Measurements from ENCODE around the gene ZMYM4.

The ZMYM4 gene

DNA sequence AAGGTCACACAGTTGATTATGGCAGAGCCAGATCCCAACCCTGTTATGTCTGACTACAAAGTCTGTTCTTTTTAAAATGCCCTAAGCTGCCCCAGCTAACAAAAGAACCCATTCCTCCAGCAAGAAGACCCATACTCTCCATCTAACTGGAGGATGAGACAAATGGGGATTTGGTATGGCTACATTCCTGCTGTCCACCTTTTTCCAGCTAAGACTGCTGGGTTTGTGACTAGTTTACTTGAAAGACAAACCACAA is 175.9 kb downstream of the ZMYM4 start:
- TF ChIP-seq ZFX (IDR thresholded peaks at IDR 0.05; ENCODE audit: borderline replicate concordance): no peak
- TF ChIP-seq, protein P1, sequence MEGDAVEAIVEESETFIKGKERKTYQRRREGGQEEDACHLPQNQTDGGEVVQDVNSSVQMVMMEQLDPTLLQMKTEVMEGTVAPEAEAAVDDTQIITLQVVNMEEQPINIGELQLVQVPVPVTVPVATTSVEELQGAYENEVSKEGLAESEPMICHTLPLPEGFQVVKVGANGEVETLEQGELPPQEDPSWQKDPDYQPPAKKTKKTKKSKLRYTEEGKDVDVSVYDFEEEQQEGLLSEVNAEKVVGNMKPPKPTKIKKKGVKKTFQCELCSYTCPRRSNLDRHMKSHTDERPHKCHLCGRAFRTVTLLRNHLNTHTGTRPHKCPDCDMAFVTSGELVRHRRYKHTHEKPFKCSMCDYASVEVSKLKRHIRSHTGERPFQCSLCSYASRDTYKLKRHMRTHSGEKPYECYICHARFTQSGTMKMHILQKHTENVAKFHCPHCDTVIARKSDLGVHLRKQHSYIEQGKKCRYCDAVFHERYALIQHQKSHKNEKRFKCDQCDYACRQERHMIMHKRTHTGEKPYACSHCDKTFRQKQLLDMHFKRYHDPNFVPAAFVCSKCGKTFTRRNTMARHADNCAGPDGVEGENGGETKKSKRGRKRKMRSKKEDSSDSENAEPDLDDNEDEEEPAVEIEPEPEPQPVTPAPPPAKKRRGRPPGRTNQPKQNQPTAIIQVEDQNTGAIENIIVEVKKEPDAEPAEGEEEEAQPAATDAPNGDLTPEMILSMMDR (IDR thresholded peaks at IDR 0.05): no peak
- H3K27ac ChIP-seq: no peak overlapping the region

DNA sequence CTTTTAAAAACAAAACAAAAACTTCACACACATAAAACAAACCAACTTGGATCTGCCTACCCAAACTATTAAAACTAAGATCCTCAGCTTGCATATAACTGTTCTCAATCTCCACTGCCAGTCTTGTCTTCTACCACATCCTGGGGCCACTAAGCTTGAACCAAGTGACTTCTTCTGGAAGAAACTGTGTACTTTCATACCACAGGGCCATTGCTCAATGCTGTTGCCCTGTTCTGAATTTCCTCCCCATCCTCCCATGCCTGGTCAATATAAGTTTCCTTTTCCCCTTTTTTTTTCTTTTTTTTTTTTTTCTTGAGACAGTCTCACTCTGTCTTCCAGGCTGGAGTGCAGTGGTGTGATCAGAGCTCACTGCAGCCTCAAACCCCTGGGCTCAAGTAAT is 178.8 kb downstream of the ZMYM4 start:
- H3K27ac ChIP-seq: no peak overlapping the region
- TF ChIP-seq, protein P1 (IDR thresholded peaks at IDR 0.05): no peak
- TF ChIP-seq ZFX (IDR thresholded peaks at IDR 0.05; ENCODE audit: borderline replicate concordance): no peak

DNA sequence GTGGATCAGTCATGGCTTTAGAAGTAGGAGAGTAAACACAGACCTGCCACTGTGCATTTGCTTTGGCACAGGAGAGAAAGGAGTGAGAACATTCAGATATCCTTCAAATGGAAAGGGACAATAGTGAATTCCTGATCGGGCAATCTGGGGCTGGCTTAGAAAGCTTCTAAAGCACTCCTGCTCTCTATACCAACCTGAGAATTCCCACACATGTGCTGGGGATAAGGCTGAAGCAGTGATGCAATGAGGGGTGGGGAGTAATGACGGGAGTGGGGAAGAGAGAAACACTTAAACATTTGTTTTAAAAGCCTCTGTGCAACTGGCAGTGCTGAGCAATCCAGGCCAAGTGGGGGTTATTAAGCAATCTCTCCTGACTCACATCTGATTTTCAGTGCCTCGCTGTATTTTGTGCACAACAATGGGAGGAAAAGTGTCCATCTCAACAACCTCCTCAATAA is 179.9 kb downstream of the ZMYM4 start:
- TF ChIP-seq ZFX (IDR thresholded peaks at IDR 0.05; ENCODE audit: borderline replicate concordance): no peak
- TF ChIP-seq, protein P1 (IDR thresholded peaks at IDR 0.05): no peak

GRCh38 chr1:35449334-35450008 is 181.0 kb downstream of the ZMYM4 start:
- TF ChIP-seq, protein P1 (IDR thresholded peaks at IDR 0.05): no peak
- no peak for TF ChIP-seq ZFX (IDR thresholded peaks at IDR 0.05; ENCODE audit: borderline replicate concordance)
- H3K27ac ChIP-seq: no peak overlapping the region

More for the DNA sequence above, 179.9 kb downstream of the ZMYM4 start:
- no peak overlapping the region for H3K27ac ChIP-seq

- TF ChIP-seq, protein P1 (IDR thresholded peaks at IDR 0.05): peak; percentile 92
- no peak for TF ChIP-seq ZFX (IDR thresholded peaks at IDR 0.05; ENCODE audit: borderline replicate concordance)
- no peak overlapping the region for H3K27ac ChIP-seq
Observed at GRCh38 chr1:35451125-35451528, 182.6 kb downstream of the ZMYM4 start.

DNA sequence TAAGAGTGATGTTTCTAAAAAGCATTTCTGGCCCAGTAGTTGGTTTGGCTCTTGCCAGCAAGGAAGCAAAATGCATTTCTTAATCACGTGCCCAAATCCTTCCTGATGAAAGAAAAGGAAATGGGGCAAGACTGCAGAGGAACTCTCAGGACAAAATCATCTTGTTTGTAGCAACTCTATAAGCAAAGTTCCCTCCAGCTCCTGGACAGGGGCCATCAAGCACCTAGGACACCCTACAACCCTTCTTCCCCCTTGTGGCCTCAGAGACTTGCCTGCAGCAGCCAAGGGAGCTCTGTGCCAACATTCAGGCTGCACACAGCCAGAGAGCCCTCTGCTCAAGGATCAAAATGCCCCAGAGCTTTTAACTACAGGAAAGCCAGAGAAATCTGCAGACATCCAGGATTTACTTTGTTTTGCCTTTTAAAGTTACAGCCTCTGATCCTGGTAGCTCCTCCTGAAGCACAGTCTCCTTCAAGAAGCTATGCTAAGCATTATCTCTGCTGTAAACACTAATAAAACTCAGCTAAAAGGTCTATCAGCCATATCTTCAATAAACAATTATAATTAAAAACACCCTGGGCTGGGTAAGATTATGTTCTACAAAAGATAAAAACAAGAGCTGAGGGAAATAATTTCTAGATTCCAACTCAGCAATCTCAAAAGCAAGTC is 183.7 kb downstream of the ZMYM4 start:
- TF ChIP-seq, protein P1 (IDR thresholded peaks at IDR 0.05): no peak
- TF ChIP-seq ZFX (IDR thresholded peaks at IDR 0.05; ENCODE audit: borderline replicate concordance): no peak
- 0 out of 2 replicates have a peak overlapping the region, but pooled peaks have one; percentile 17 for H3K27ac ChIP-seq

DNA sequence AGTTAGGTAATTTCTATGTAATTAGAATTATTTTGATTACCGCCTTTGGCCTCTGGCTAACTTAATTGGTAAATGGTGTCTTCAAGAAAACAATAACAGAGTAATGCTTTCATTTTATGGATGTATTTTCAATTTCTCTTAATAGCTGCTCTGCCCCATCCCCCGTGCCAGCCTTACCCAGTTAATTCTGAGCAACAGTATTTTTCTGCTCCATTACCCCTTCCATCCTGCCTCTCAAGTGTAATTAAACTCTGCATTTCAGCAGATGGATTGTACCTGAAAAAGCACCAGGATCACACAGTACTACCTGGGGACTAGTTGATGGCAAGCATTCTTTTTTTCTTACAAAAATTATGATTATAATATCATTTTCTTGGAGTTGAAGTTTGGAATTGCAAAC is 184.5 kb downstream of the ZMYM4 start:
- TF ChIP-seq, protein P1 (IDR thresholded peaks at IDR 0.05): no peak
- TF ChIP-seq ZFX (IDR thresholded peaks at IDR 0.05; ENCODE audit: borderline replicate concordance): no peak
- H3K27ac ChIP-seq: no peak overlapping the region
